Smooth muscle cell (in vitro differentiated cells): ENCODE data around the gene FER1L5. TPM values are rescaled to one million over a fixed set of nuclear protein-coding genes. Genes with fewer than 3 reads are reported as not detected.
"Not testable (repeated sequence)": the region's sequence is repeated elsewhere in the genome, so short reads cannot be mapped to it uniquely, and the experiment has no call there.

Source experiments
- DNase-seq: peaks from one replicate; lab custom pipeline; 2025; ENCODE audit not compliant: unreplicated experiment; lab: John Stamatoyannopoulos, UW
- H2AFZ ChIP-seq: fragments of 200-600 bp; sonication (generic); 2 replicates; pipeline ENCODE4 v1.6.0; 2016; ENCODE audit warnings: antibody characterized with exemption, low read depth, mild to moderate bottlenecking
- H3F3A ChIP-seq: fragments of 200-600 bp; sonication (generic); 2 replicates; pipeline ENCODE4 v1.6.0; 2017; ENCODE audit warnings: antibody characterized with exemption, low read depth
- H3K27ac ChIP-seq: fragments of 200-600 bp; sonication (generic); 2 replicates; pipeline ENCODE4 v1.5.1; 2016; ENCODE audit warnings: low read depth, mild to moderate bottlenecking
- H3K27me3 ChIP-seq: fragments of 200-600 bp; sonication (generic); 2 replicates; pipeline ENCODE4 v1.6.1; 2016; ENCODE audit warnings: low read depth, mild to moderate bottlenecking
- H3K36me3 ChIP-seq: fragments of 200-600 bp; sonication (generic); 2 replicates; pipeline ENCODE4 v1.5.1; 2016; ENCODE audit warnings: low read depth
- H3K4me1 ChIP-seq: fragments of 200-600 bp; sonication (generic); 2 replicates; pipeline ENCODE4 v1.5.1; 2016; ENCODE audit warnings: low read depth
- H3K4me2 ChIP-seq: fragments of 200-600 bp; sonication (generic); 2 replicates; pipeline ENCODE4 v1.6.0; 2016; ENCODE audit warnings: mild to moderate bottlenecking
- H3K4me3 ChIP-seq: fragments of 200-600 bp; sonication (generic); 2 replicates; pipeline ENCODE4 v1.5.1; 2016; ENCODE audit warnings: mild to moderate bottlenecking
- H3K79me2 ChIP-seq: fragments of 200-600 bp; sonication (generic); 2 replicates; pipeline ENCODE4 v1.6.0; 2016; ENCODE audit warnings: low read depth, mild to moderate bottlenecking
- H3K9ac ChIP-seq: fragments of 200-600 bp; sonication (generic); 2 replicates; pipeline ENCODE4 v1.6.0; 2016; ENCODE audit warnings: low read depth
- H3K9me3 ChIP-seq: fragments of 200-600 bp; sonication (generic); replicated peaks from 2 replicates; pipeline ENCODE4 v1.5.1; 2016; ENCODE audit warnings: low read depth
- H4K20me1 ChIP-seq: fragments of 200-600 bp; sonication (generic); 2 replicates; pipeline ENCODE4 v1.6.0; 2016; ENCODE audit warnings: low read depth
- WGBS: methylation state at CpG from one replicate; pipeline ENCODE4 v1.1.7; 2016; ENCODE audit warnings: low lambda C conversion rate; 5-methylcytosine and 5-hydroxymethylcytosine counted together
- polyA plus RNA-seq: library from polyadenylated mRNA; unstranded; fragments of >200 nt; fragmentation: Nextera tagmentation; extraction: Ambion mirVana; gene quantifications from 2 replicates; pipeline ENCODE4 v1.2.1, GENCODE V29; 2016
- total RNA-seq: library from RNA; depleted of rRNA; stranded (reverse); fragments of >200 nt; gene quantifications from 2 replicates; pipeline ENCODE4 v1.2.3, GENCODE V29; 2014
- TF ChIP-seq, protein P1 (sequence below): fragments of 200-600 bp; sonication (generic); IDR thresholded peaks from 2 replicates; pipeline ENCODE4 v1.5.1; 2017; ENCODE audit warnings: borderline replicate concordance, mild to moderate bottlenecking, antibody characterized with exemption; ENCODE audit not compliant: insufficient read depth, poor library complexity, severe bottlenecking

The FER1L5 gene
- total and polyA plus RNA-seq, 2 experiments from 2014 or later, result not detected

DNA sequence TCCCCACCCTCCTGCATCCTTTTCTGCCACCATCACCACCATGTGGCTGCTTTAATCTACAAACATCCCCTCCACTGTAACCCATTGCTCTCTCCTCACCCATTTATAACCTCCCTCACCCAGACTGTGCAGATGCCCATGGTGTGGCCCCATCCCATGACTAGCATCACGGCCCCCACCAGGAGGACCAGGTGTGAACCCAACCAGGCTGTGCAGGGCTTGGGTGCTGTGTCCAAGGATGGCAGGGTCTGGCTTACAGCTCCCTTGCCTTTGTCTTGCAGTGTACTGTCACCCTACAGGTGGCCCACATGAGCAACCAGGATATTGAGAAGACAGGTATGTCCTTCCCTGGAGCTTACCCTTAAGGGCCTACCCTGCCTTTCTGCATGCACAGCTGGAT, 6.8 kb downstream of the FER1L5 start:
- Histone ChIP-seq H4K20me1 (no peaks in the 10 kb centered on the region), H3K27me3 (no peaks in the 10 kb centered on the region), H3K9ac (no peak overlapping the region), H3K4me3 (no peak overlapping the region), H3K4me2 (no peak overlapping the region), H3F3A (no peaks in the 10 kb centered on the region), H3K79me2 (no peaks in the 10 kb centered on the region), H3K4me1 (no peaks in the 10 kb centered on the region), H3K36me3 (no peaks in the 10 kb centered on the region), H3K9me3 (no peaks in the 10 kb centered on the region), H3K27ac (no peak overlapping the region), H2AFZ (no peak overlapping the region)
- WGBS, result 97% methylated on average over 1 of the region's 1 CpG
- TF ChIP-seq, protein P1, sequence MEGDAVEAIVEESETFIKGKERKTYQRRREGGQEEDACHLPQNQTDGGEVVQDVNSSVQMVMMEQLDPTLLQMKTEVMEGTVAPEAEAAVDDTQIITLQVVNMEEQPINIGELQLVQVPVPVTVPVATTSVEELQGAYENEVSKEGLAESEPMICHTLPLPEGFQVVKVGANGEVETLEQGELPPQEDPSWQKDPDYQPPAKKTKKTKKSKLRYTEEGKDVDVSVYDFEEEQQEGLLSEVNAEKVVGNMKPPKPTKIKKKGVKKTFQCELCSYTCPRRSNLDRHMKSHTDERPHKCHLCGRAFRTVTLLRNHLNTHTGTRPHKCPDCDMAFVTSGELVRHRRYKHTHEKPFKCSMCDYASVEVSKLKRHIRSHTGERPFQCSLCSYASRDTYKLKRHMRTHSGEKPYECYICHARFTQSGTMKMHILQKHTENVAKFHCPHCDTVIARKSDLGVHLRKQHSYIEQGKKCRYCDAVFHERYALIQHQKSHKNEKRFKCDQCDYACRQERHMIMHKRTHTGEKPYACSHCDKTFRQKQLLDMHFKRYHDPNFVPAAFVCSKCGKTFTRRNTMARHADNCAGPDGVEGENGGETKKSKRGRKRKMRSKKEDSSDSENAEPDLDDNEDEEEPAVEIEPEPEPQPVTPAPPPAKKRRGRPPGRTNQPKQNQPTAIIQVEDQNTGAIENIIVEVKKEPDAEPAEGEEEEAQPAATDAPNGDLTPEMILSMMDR, result no peak
- DNase-seq, result no peak

DNA sequence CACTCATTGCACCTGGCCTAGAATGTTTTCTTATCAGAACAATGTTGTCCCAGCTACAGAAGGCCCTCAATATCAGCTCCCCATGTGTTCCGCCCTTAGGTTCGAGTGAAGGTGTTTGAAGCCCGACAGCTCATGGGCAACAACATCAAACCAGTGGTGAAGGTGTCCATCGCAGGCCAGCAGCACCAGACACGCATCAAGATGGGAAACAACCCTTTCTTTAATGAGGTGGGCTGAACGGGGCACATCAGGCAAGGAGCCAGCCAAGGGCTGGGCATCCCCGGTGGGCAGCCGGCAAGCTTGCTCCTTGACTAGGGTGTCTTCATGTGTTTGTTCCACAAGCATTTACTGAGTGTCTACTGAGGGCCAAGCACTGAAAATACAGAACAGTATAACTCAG, 9.2 kb downstream of the FER1L5 start:
- Histone ChIP-seq H3F3A (no peaks in the 10 kb centered on the region), H3K79me2 (no peaks in the 10 kb centered on the region), H3K4me2 (no peak overlapping the region), H3K4me1 (no peaks in the 10 kb centered on the region), H3K27ac (no peak overlapping the region), H2AFZ (no peak overlapping the region), H4K20me1 (no peaks in the 10 kb centered on the region), H3K9me3 (no peaks in the 10 kb centered on the region), H3K4me3 (no peak overlapping the region), H3K36me3 (no peaks in the 10 kb centered on the region), H3K27me3 (no peaks in the 10 kb centered on the region), H3K9ac (no peak overlapping the region)
- 98% methylated on average over 8 of the region's 8 CpGs for WGBS
- TF ChIP-seq, protein P1, result no peak
- DNase-seq, result no peak

DNA sequence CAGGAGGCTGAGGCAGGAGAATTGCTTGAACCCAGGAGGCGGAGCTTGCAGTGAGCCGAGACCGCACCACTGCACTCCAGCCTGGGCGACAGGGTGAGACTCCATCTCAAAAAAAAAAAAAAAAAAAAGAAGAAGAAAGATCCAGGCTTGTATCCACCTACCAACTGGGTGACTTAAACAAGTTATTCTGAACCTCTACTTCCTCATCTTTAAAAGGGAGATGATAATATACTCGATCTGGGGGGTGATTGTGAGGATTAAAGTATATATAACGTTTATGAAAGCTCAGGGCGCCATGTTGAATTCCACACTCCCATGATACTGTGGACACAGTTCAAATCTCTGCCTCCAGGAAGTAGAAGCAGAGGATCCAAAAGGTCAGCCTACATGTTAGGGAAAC, 12.2 kb downstream of the FER1L5 start:
- H3K27ac ChIP-seq, H2AFZ ChIP-seq, H3K79me2 ChIP-seq, H3K4me2 ChIP-seq, H3K4me3 ChIP-seq, H3K9ac ChIP-seq, DNase-seq, H3K27me3 ChIP-seq, H3F3A ChIP-seq, H3K4me1 ChIP-seq, H4K20me1 ChIP-seq, H3K9me3 ChIP-seq, H3K36me3 ChIP-seq: not testable (repeated sequence)
- WGBS, result 88% methylated on average over 7 of the region's 7 CpGs

DNA sequence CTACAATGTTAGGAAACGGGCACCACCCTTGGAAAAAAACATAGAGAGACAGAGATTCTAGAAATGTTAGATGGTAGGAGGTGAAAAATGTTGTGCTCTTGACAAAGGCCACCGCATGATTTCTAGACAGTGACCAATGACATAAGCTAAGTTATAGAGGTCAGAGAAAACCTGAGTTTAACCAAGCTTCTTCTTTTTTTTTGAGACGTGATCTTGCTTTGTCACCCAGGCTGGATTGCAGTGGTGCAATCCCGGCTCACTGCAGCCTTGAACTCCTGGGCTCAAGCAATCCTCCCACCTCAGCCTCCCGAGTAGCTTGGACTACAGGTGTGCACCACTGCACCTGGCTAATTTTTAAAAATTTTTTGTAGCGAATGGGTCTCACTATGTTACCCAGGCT, 13.0 kb downstream of the FER1L5 start:
- Histone ChIP-seq H3K36me3 (no peaks in the 10 kb centered on the region), H3K27me3 (no peaks in the 10 kb centered on the region), H3K9ac (no peak overlapping the region), H3K27ac (no peak overlapping the region), H3K4me2 (no peak overlapping the region), H3K4me1 (no peaks in the 10 kb centered on the region), H2AFZ (no peak overlapping the region), H3F3A (no peaks in the 10 kb centered on the region), H3K79me2 (no peaks in the 10 kb centered on the region), H3K9me3 (no peaks in the 10 kb centered on the region), H3K4me3 (no peak overlapping the region), H4K20me1 (no peaks in the 10 kb centered on the region)
- 88% methylated on average over 6 of the region's 6 CpGs for WGBS
- TF ChIP-seq, protein P1, result no peak
- DNase-seq, result no peak
